Activated gamma-delta T cell treated with Interleukin-2 at 50 U/mL for 16 hours (primary cell): ENCODE results near the gene ILDR2.

Experiments
- DNase-seq: peaks from one replicate; pipeline ENCODE4 v3.0.0-alpha.2; 2020

The ILDR2 gene

GRCh38 chr1:166920561-166921475, 54.5 kb downstream of the ILDR2 start:
- DNase-seq: no peak

GRCh38 chr1:166918956-166919316, 56.4 kb downstream of the ILDR2 start:
- no peak for DNase-seq

GRCh38 chr1:166918088-166918955, 57.0 kb downstream of the ILDR2 start:
- no peak for DNase-seq

DNA sequence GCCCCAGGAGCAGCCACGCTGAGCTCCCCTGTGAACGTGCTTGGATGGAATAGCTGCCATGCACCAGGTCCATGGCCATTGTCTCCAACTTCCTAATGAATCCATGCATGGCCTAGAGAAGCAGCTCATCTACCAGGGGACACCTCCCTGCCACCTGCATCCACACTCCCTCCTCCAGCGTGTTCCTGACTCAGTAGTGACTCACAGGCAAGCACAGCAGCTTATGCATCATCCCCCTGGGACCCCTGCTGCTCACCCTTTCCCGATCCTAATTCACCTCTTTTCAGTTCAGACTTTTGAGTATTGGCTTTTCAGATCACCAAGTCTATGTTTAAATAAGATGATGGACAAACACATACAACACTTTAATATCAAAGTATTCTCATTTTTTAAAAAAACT, 59.4 kb downstream of the ILDR2 start:
- DNase-seq: no peak

GRCh38 chr1:166915042-166915441, 60.3 kb downstream of the ILDR2 start:
- DNase-seq: no peak

DNA sequence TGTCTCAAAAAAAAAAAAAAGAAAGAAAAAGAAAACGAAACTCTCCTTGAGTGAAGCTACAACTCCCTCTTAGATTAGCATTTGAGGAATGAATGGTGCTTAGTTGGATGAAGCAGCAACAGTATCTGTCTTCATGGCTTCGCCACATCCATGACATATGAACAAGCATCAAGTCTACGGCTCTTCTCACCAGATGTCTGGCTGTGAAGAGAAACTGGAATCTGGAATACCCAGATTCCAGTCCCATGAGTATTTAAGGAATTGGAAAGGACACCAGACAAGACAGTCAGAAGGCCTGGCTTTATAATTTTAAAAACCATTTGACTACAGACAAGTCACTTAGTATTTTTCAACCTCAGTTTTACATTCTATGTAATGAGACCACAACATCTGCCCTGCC, 61.2 kb downstream of the ILDR2 start:
- DNase-seq: no peak

- DNase-seq: no peak
These were observed 63.7 kb downstream of the ILDR2 start for GRCh38 chr1:166911624-166912023.

- DNase-seq: peak; percentile 73
These were observed 64.8 kb downstream of the ILDR2 start for GRCh38 chr1:166910396-166910994.

- no peak for DNase-seq
These were observed 66.4 kb downstream of the ILDR2 start for GRCh38 chr1:166908942-166909341.

- DNase-seq: no peak
These were observed 67.6 kb downstream of the ILDR2 start for GRCh38 chr1:166907763-166908162.

DNA sequence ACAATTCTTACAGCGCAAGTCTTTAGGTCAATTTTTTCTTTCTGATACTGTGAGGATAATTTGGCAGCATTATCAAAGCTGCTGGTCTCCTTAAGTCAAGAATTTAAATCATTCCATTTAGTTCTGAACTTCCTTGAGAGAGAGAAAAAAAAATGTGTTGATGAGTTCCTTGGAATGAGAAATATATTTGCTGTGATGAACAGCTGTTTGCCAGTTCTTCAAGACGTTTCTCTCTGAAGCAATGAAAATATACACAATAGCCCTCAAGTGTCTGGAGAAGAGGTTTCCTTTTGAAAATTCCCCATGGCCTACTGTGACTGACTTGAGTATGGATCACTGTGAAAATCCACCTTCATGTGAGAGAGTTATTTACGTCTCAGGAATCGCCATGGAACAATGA, 68.3 kb downstream of the ILDR2 start:
- no peak for DNase-seq

GRCh38 chr1:166906647-166907046, 68.7 kb downstream of the ILDR2 start:
- no peak for DNase-seq

- DNase-seq: no peak
These were observed 69.4 kb downstream of the ILDR2 start for GRCh38 chr1:166905900-166906299.

DNA sequence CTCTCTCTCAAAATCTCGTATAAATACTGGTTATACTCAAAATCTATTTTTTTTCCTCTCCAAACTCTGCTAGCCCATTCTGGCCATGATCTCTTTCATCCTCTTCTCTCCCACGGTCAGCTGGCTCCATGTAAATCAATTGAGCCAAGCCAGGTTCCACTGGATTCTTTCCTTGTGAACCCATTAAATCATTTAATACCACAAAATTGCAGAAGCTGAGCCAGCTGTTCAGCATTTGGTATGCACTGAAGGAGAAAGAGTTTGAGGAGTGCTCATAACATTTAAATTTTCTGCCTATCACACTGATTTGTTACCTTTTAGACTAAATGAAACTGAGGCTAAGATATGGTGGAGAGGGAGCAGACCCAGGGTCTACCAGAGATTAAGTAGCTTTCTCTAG, 70.2 kb downstream of the ILDR2 start:
- DNase-seq: no peak

GRCh38 chr1:166903232-166903631, 72.1 kb downstream of the ILDR2 start:
- DNase-seq: no peak

DNA sequence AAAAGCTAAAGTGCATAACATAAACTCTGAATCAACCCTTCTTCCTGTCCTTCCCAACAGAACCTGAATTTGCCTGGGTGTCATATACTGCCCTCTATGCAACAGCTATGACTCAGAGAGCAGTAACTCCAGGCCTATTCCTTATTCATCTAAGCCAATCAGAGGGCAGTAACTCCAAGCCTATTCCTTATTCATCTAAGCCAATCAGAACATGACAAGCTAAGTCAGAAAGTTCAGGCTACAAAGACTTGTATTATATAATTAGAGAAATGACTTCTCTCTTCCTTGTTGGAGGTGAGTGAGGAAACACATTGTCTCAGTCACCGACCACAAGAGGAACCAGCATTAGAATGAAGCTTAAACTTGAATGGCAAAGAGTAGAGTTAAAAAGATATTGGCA, 73.1 kb downstream of the ILDR2 start:
- DNase-seq: no peak

DNA sequence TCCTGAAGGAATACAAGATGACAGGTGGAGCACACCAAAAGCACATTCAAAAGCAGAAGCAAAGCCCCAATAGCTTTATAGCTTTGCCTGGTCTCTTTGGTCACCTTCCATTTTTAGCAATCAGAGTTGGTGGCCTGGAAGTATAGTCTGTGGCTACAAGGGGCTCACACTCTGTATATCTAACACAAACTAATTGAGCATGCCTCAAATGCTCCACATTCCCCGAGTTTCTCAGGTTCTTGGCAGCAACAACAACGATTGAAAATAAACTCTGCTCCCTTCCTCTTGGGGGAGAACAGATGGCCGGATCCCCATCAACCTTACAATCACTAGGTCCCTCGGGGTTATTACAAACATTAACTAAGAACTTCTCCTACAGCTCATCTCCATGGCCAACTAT, 74.4 kb downstream of the ILDR2 start:
- no peak for DNase-seq

DNA sequence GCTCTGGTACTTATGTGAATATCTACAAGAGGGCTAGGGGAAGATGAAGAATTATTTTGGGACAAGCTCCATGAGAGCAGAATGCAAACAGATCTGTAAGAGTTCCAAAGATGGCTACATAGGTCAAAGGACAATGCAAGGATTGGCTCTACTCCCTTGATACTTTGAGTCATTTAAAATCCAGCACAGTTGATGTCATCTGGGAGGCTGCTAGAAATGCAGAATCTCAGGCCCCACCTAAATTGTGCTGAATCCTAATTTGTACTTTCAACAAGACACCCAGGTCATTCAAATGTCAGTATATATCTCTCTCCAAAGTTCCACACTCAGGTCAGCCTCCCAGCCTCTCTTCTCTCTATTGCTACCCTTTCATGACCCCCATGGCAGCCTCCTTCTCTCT, 75.6 kb downstream of the ILDR2 start:
- DNase-seq: no peak

DNA sequence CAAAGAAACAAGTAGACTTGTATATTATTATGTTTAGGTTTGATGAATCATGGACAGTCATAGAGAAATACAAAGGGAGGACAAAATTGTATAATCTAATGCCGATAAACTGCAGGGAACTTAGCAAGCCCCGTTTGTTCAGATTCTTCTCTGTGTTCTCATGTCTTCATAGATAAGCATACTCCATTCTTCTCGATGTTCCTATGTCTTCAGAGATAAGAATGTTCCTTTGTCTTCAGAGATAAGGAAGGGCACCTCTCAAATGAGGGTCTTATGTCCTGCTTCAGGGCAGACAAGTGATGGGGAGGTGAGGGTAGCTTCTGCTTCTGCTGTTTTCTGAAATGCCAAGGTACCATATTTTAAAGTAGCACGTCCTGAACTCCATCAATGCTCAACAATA, 79.6 kb downstream of the ILDR2 start:
- DNase-seq: no peak

DNA sequence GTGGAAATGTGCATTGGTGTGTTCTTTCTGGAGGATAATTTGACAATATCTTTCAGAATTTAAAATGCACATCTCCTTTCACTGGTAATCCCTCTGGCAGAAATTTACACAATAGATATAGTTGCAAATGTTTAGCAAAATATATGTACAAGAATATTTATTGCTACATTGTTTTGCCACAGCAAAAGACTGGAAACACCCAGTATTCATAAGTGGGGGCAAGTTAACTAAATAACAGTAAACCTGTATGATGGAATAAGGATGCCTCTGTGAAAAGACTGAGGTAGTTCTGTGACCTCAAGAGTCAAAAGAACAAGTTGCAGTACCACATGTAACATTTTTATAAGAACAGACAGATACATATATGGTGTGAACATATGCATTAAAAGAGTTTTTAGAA, 85.6 kb downstream of the ILDR2 start:
- DNase-seq: no peak

GRCh38 chr1:166888373-166889111, 86.8 kb downstream of the ILDR2 start:
- DNase-seq: no peak

GRCh38 chr1:166884971-166885370, 90.4 kb downstream of the ILDR2 start:
- no peak for DNase-seq
